Hepatocyte (in vitro differentiated cells): ENCODE measurements around the gene PPP1R3C.

ENCODE experiments used
- EZH2 ChIP-seq: fragments of 200-600 bp; sonication (generic); IDR thresholded peaks from 2 replicates; pipeline ENCODE4 v1.6.1; 2016; ENCODE audit warnings: antibody characterized with exemption, mild to moderate bottlenecking, borderline replicate concordance
- EZH2phosphoT487 ChIP-seq: fragments of 200-600 bp; sonication (generic); IDR thresholded peaks from one replicate; pipeline ENCODE4 v1.6.1; 2018; ENCODE audit warnings: antibody characterized with exemption, mild to moderate bottlenecking, low read depth, moderate library complexity; ENCODE audit not compliant: unreplicated experiment, severe bottlenecking
- TF ChIP-seq, protein P1 (sequence below): fragments of 200-600 bp; sonication (generic); IDR thresholded peaks from 2 replicates; pipeline ENCODE4 v1.5.1; 2016; ENCODE audit warnings: antibody characterized with exemption, mild to moderate bottlenecking; ENCODE audit not compliant: poor library complexity

DNA sequence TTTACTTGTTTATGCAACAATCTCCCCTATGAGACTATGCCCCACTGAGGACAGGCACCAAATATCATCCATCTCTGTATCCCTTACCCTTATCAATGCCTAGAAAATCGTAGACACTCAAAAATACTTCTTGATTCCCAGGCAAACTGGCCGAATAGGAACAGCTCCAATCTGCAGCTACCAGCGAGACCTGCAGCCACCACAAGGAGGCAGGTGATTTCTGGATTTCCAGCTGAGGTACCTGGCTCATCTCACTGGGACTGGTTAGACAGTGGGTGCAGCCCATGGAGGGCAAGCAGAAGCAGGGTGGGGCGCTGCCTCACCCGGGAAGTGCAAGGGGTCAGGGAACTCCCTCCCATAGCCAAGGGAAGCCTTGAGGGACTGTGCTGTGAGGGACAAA lies 10.8 kb upstream of the PPP1R3C start:
- TF ChIP-seq EZH2 (no peak), EZH2phosphoT487 (no peak)
- TF ChIP-seq, protein P1, sequence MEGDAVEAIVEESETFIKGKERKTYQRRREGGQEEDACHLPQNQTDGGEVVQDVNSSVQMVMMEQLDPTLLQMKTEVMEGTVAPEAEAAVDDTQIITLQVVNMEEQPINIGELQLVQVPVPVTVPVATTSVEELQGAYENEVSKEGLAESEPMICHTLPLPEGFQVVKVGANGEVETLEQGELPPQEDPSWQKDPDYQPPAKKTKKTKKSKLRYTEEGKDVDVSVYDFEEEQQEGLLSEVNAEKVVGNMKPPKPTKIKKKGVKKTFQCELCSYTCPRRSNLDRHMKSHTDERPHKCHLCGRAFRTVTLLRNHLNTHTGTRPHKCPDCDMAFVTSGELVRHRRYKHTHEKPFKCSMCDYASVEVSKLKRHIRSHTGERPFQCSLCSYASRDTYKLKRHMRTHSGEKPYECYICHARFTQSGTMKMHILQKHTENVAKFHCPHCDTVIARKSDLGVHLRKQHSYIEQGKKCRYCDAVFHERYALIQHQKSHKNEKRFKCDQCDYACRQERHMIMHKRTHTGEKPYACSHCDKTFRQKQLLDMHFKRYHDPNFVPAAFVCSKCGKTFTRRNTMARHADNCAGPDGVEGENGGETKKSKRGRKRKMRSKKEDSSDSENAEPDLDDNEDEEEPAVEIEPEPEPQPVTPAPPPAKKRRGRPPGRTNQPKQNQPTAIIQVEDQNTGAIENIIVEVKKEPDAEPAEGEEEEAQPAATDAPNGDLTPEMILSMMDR, result peak; percentile 32
